ENCODE measurements around the gene THOP1. TPM values are rescaled to one million over a fixed set of nuclear protein-coding genes. Genes with fewer than 3 reads are reported as not detected.
A peak's percentile ranks its signal among the peaks of the same experiment; 100 is the strongest.

The THOP1 gene
- total and polyA plus RNA-seq, 10 of the 15 experiments (the other 5 are each of a cell fraction or from before 2014, with no cell fraction given): 1.9 to 270 (median 169) TPM

DNA sequence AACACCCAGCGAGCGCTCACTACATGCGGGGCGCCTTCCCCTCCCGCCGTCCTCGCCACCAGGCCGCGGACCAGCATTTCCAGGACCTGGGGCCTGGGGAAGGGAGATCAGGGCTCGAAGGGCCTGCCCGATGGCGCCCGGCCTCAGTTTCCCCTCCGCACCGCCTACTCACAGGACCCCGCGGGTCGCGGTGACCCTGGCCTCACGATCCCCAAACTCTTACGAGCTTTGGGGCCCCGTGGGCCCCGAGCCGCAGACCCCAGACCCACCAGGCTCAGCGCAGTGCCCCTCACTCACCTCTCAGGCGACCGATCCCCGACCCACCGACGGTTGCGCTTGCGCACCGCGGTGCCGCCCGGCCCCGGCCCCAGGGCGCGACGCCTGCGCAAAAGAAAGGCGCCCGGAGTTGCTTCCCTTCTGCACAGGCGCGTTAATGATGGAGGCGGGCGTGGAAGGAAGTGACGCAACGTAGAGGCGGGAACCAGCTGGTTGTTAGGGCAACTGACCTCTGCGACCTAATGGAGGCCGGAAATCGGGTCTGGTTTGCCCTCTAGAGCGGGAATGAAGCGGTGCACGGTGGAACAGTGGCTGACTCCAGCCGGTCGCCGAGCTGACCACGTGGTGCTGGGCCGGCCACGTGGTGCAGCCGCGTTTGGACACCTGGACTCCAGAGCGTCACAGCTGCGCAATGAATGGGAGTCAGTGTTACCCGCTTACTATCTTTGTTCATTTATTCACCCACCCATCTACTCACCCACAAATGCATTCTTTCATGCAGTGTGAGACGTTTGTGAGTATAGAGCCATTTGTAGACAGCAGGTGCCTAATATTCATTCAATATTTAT lies 2.1 kb upstream of the THOP1 start, which contains the start of gene SGTA (continued):
- TF ChIP-seq RELA (IDR thresholded peaks at IDR 0.05; ENCODE audit: borderline replicate concordance, partially characterized antibody): peak; percentile 88
- TF ChIP-seq, protein P1, sequence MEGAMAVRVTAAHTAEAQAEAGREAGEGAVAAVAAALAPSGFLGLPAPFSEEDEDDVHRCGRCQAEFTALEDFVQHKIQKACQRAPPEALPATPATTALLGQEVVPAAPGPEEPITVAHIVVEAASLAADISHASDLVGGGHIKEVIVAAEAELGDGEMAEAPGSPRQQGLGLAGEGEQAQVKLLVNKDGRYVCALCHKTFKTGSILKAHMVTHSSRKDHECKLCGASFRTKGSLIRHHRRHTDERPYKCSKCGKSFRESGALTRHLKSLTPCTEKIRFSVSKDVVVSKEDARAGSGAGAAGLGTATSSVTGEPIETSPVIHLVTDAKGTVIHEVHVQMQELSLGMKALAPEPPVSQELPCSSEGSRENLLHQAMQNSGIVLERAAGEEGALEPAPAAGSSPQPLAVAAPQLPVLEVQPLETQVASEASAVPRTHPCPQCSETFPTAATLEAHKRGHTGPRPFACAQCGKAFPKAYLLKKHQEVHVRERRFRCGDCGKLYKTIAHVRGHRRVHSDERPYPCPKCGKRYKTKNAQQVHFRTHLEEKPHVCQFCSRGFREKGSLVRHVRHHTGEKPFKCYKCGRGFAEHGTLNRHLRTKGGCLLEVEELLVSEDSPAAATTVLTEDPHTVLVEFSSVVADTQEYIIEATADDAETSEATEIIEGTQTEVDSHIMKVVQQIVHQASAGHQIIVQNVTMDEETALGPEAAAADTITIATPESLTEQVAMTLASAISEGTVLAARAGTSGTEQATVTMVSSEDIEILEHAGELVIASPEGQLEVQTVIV (IDR thresholded peaks at IDR 0.05; ENCODE audit: borderline replicate concordance, partially characterized antibody): peak; percentile 51
- no peak for TF ChIP-seq SUPT20H (IDR thresholded peaks at IDR 0.05; ENCODE audit: borderline replicate concordance, control insufficient read depth, low read depth, low read length)
- peak; percentile 92 for TF ChIP-seq NR2C1 (IDR thresholded peaks at IDR 0.05)
- peak; percentile 68; the same call in 1 of the 2 replicates for TF ChIP-seq RFX5 (IDR thresholded peaks at IDR 0.05; ENCODE audit: low read depth, low read length)
- TF ChIP-seq SREBF2 (IDR thresholded peaks at IDR 0.05; ENCODE audit: low read length): no peak

DNA sequence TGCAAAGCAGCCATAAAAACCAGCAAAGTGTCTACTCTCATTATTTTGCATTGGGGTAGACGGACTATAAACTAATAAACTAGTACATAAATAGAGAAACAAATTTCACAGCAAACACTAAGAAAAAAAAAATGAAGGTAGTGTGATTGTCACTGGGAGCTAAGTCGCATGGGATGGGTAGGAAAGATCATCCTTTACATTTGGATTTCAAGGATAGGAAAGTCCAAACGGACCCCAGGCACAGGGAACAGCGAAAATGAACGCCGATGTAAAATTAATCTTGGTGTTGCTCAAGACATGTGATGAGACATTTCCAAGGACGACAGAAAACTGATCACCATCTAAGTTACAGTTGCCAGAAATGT lies 1.5 kb upstream of the THOP1 start:
- Histone ChIP-seq H3K27ac (ENCODE audit: control insufficient read depth, insufficient read depth) (peak overlapping the region; percentile 65; the same call in 1 of the 2 replicates), H2AFZ (ENCODE audit: control insufficient read depth, low read depth, low read length) (peak overlapping the region; percentile 85), H3K4me1 (ENCODE audit: control insufficient read depth, insufficient read depth, low read length) (peaks cover 25% of the 10 kb centered on the region), H3K9ac (ENCODE audit: control insufficient read depth, insufficient read depth, low read length) (no peak overlapping the region), H3K9me3 (replicated peaks; ENCODE audit: control insufficient read depth, insufficient read depth, low read length) (no peaks in the 10 kb centered on the region), H4K20me1 (ENCODE audit: control insufficient read depth, insufficient read depth) (no peaks in the 10 kb centered on the region), H3K36me3 (ENCODE audit: control insufficient read depth in 2 of 2, insufficient read depth in 2 of 2, low read length in 1 of 2) (peaks cover 2% of the 10 kb centered on the region in 2 experiments; a peak in 3 of 4 replicates), H3K79me2 (ENCODE audit: control insufficient read depth, insufficient read depth, low read length) (peaks cover 75% of the 10 kb centered on the region), H3K27me3 (replicated peaks in 1 of 2; ENCODE audit: control insufficient read depth in 2 of 2, insufficient read depth in 2 of 2, low read length in 1 of 2) (no peaks in the 10 kb centered on the region), H3K4me2 (ENCODE audit: control insufficient read depth, insufficient read depth) (peak overlapping the region; percentile 52), H3K4me3 (no peak overlapping the region)
- POLR2A ChIA-PET: interaction anchor here (0.8 to 1.1 kb wide), 2 partner anchors 8 to 20 kb away, joined by 3 read pairs; no protein-coding TSS in a partner anchor
- in situ Hi-C loops (cut with MboI): no loop called here
- TF ChIP-seq POLR2AphosphoS5 (IDR thresholded peaks at IDR 0.05; ENCODE audit: low read length) (no peak), PML (IDR thresholded peaks at IDR 0.05; ENCODE audit: low read length) (0 out of 2 replicates have a peak, but pooled peaks have one; percentile 7), JUND (IDR thresholded peaks at IDR 0.05; ENCODE audit: low read depth, low read length) (no peak)
- 76% methylated on average over 7 of the region's 7 CpGs for WGBS (ENCODE audit: insufficient coverage, insufficient replicate concordance, low lambda C conversion rate, missing lambda C conversion rate)
- SMC1A ChIA-PET (ENCODE audit: uncharacterized antibody, unreplicated experiment): interaction anchor here (1.1 to 1.6 kb wide), 2 partner anchors 34 to 252 kb away, joined by 3 to 6 read pairs; no protein-coding TSS in a partner anchor
- FAIRE-seq: no peak
- no peak for ATAC-seq
- no peak for DNase-seq (ENCODE audit: low read depth, low spot score)
- CTCF ChIA-PET: interaction anchor here (0.7 to 1.3 kb wide), 4 partner anchors 16 to 195 kb away, joined by 3 to 4 read pairs (median 3); partner anchors contain the start of gene ZNF57
- RAD21 ChIA-PET (ENCODE audit: unreplicated experiment): interaction anchor here (1.1 to 1.7 kb wide), 2 partner anchors 85 to 135 kb away, joined by 4 to 6 read pairs; no protein-coding TSS in a partner anchor
- intact Hi-C loops (cut with micrococcal nuclease; ENCODE audit: unreplicated experiment): loop anchor here (5.0 to 10.0 kb wide), 2 partner anchors 36 to 509 kb away; no protein-coding TSS in a partner anchor
- no TSS peak for BruUV-seq (replicated peaks)

Measured in GM12878 (cell line).